ENCODE results near the gene CMSS1. TPM values are rescaled to one million over a fixed set of nuclear protein-coding genes. Genes with fewer than 3 reads are reported as not detected.

Gene CMSS1
- total and polyA plus RNA-seq, 2 donors, result 14.7 to 25.0 TPM

- 84% methylated on average over 6 of the region's 6 CpGs for WGBS
Observed at GRCh38 chr3:100171211-100171914, 353.7 kb downstream of the CMSS1 start.

GRCh38 chr3:100173961-100174360 is 356.3 kb downstream of the CMSS1 start:
- DNase-seq (ENCODE audit: extremely low spot score), result no peak
- Histone ChIP-seq H3K4me1 (ENCODE audit: insufficient read depth) (no peaks in the 10 kb centered on the region), H3K4me3 (ENCODE audit: low read depth, low read length) (no peak overlapping the region), H3K27ac (ENCODE audit: low read depth) (no peak overlapping the region), H3K36me3 (ENCODE audit: insufficient read depth) (peaks cover 5% of the 10 kb centered on the region)
- 82% methylated on average over 1 of the region's 1 CpG for WGBS

More at GRCh38 chr3:100171211-100171914, 353.7 kb downstream of the CMSS1 start:
- H3K4me3 ChIP-seq (ENCODE audit: low read depth, low read length), result no peak overlapping the region
- no peak for DNase-seq (ENCODE audit: extremely low spot score)
- no peak overlapping the region for H3K27ac ChIP-seq (ENCODE audit: low read depth)
- no peaks in the 10 kb centered on the region for H3K4me1 ChIP-seq (ENCODE audit: insufficient read depth)
- peaks cover 5% of the 10 kb centered on the region for H3K36me3 ChIP-seq (ENCODE audit: insufficient read depth)

GRCh38 chr3:100175637-100176280 is 358.1 kb downstream of the CMSS1 start:
- Histone ChIP-seq H3K36me3 (ENCODE audit: insufficient read depth) (peaks cover 5% of the 10 kb centered on the region), H3K27ac (ENCODE audit: low read depth) (no peak overlapping the region), H3K4me1 (ENCODE audit: insufficient read depth) (no peaks in the 10 kb centered on the region), H3K4me3 (ENCODE audit: low read depth, low read length) (no peak overlapping the region)
- 73% methylated on average over 6 of the region's 6 CpGs for WGBS
- DNase-seq (ENCODE audit: extremely low spot score), result no peak

- no peak overlapping the region for H3K4me3 ChIP-seq (ENCODE audit: low read depth, low read length)
- no peaks in the 10 kb centered on the region for H3K4me1 ChIP-seq (ENCODE audit: insufficient read depth)
- 94% methylated on average over 4 of the region's 4 CpGs for WGBS
- H3K27ac ChIP-seq (ENCODE audit: low read depth), result no peak overlapping the region
- H3K36me3 ChIP-seq (ENCODE audit: insufficient read depth), result peaks cover 2% of the 10 kb centered on the region
- DNase-seq (ENCODE audit: extremely low spot score), result no peak
Observed at GRCh38 chr3:100179692-100180349, 362.2 kb downstream of the CMSS1 start.

GRCh38 chr3:100183608-100184125 is 366.0 kb downstream of the CMSS1 start:
- Histone ChIP-seq H3K4me3 (ENCODE audit: low read depth, low read length) (no peak overlapping the region), H3K36me3 (ENCODE audit: insufficient read depth) (peaks cover under 1% of the 10 kb centered on the region), H3K27ac (ENCODE audit: low read depth) (no peak overlapping the region), H3K4me1 (ENCODE audit: insufficient read depth) (no peaks in the 10 kb centered on the region)
- no peak for DNase-seq (ENCODE audit: extremely low spot score)
- WGBS, result 92% methylated on average over 1 of the region's 1 CpG

- Histone ChIP-seq H3K4me1 (ENCODE audit: insufficient read depth) (no peaks in the 10 kb centered on the region), H3K27ac (ENCODE audit: low read depth) (no peak overlapping the region), H3K4me3 (ENCODE audit: low read depth, low read length) (no peak overlapping the region), H3K36me3 (ENCODE audit: insufficient read depth) (no peaks in the 10 kb centered on the region)
- DNase-seq (ENCODE audit: extremely low spot score), result no peak
- WGBS, result 49% methylated on average over 2 of the region's 2 CpGs
Observed at GRCh38 chr3:100184948-100185570, 367.4 kb downstream of the CMSS1 start.

- WGBS, result 83% methylated on average over 5 of the region's 5 CpGs
- Histone ChIP-seq H3K4me1 (ENCODE audit: insufficient read depth) (no peaks in the 10 kb centered on the region), H3K4me3 (ENCODE audit: low read depth, low read length) (no peak overlapping the region), H3K36me3 (ENCODE audit: insufficient read depth) (no peaks in the 10 kb centered on the region), H3K27ac (ENCODE audit: low read depth) (no peak overlapping the region)
- DNase-seq (ENCODE audit: extremely low spot score), result no peak
Observed at GRCh38 chr3:100185847-100186246, 368.2 kb downstream of the CMSS1 start.

- Histone ChIP-seq H3K4me1 (ENCODE audit: insufficient read depth) (no peaks in the 10 kb centered on the region), H3K27ac (ENCODE audit: low read depth) (no peak overlapping the region), H3K36me3 (ENCODE audit: insufficient read depth) (no peaks in the 10 kb centered on the region), H3K4me3 (ENCODE audit: low read depth, low read length) (no peak overlapping the region)
- DNase-seq (ENCODE audit: extremely low spot score), result no peak
- 78% methylated on average over 4 of the region's 4 CpGs for WGBS
Observed at GRCh38 chr3:100189444-100189964, 371.8 kb downstream of the CMSS1 start.

GRCh38 chr3:100195375-100195774 is 377.7 kb downstream of the CMSS1 start:
- WGBS, result 98% methylated on average over 5 of the region's 5 CpGs
- DNase-seq (ENCODE audit: extremely low spot score), result no peak
- no peaks in the 10 kb centered on the region for H3K4me1 ChIP-seq (ENCODE audit: insufficient read depth)
- no peak overlapping the region for H3K4me3 ChIP-seq (ENCODE audit: low read depth, low read length)
- H3K27ac ChIP-seq (ENCODE audit: low read depth), result no peak overlapping the region
- H3K36me3 ChIP-seq (ENCODE audit: insufficient read depth), result no peaks in the 10 kb centered on the region

GRCh38 chr3:100197876-100198275 is 380.2 kb downstream of the CMSS1 start:
- no peaks in the 10 kb centered on the region for H3K4me1 ChIP-seq (ENCODE audit: insufficient read depth)
- H3K4me3 ChIP-seq (ENCODE audit: low read depth, low read length), result no peak overlapping the region
- H3K27ac ChIP-seq (ENCODE audit: low read depth), result no peak overlapping the region
- whole genome bisulfite sequencing, result 97% methylated on average over 8 of the region's 8 CpGs
- no peak for DNase-seq (ENCODE audit: extremely low spot score)
- H3K36me3 ChIP-seq (ENCODE audit: insufficient read depth), result no peaks in the 10 kb centered on the region

- Histone ChIP-seq H3K4me1 (ENCODE audit: insufficient read depth) (no peaks in the 10 kb centered on the region), H3K27ac (ENCODE audit: low read depth) (no peak overlapping the region), H3K4me3 (ENCODE audit: low read depth, low read length) (no peak overlapping the region), H3K36me3 (ENCODE audit: insufficient read depth) (no peaks in the 10 kb centered on the region)
- DNase-seq (ENCODE audit: extremely low spot score), result no peak
- 95% methylated on average over 6 of the region's 6 CpGs for WGBS
Observed at GRCh38 chr3:100198579-100199269, 381.1 kb downstream of the CMSS1 start.

GRCh38 chr3:100205171-100205570 is 387.5 kb downstream of the CMSS1 start:
- no peak overlapping the region for H3K27ac ChIP-seq (ENCODE audit: low read depth)
- no peaks in the 10 kb centered on the region for H3K4me1 ChIP-seq (ENCODE audit: insufficient read depth)
- no peaks in the 10 kb centered on the region for H3K36me3 ChIP-seq (ENCODE audit: insufficient read depth)
- no peak overlapping the region for H3K4me3 ChIP-seq (ENCODE audit: low read depth, low read length)
- DNase-seq (ENCODE audit: extremely low spot score), result no peak
- 67% methylated on average over 2 of the region's 2 CpGs for WGBS

- Histone ChIP-seq H3K4me1 (ENCODE audit: insufficient read depth) (no peaks in the 10 kb centered on the region), H3K4me3 (ENCODE audit: low read depth, low read length) (no peak overlapping the region), H3K27ac (ENCODE audit: low read depth) (no peak overlapping the region), H3K36me3 (ENCODE audit: insufficient read depth) (no peaks in the 10 kb centered on the region)
- 85% methylated on average over 1 of the region's 1 CpG for WGBS
- DNase-seq (ENCODE audit: extremely low spot score), result no peak
Observed at GRCh38 chr3:100206687-100207086, 389.0 kb downstream of the CMSS1 start.

Data from urinary bladder (tissue), 4 donors.